Measurements from ENCODE around the gene DLX1. TPM values are rescaled to one million over a fixed set of nuclear protein-coding genes. Genes with fewer than 3 reads are reported as not detected.

Gene DLX1
- total RNA-seq, 1 experiment from 2014 or later = 3.5 TPM

DNA sequence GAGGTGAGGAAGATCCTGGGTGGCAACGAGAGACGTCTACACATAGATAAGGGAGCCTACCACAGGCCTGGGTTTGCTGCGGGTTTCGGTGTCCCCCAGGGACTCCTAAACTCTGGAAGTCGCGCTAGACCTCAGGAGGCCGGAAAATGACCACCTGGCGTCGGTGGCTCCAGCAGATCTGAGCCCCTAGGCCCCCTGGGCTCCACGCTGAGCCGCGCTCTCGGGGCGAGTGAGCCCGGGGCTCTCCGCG lies 987 bp upstream of the DLX1 start:
- no TSS peak for BruUV-seq (replicated peaks)
- Histone ChIP-seq H3K4me1 (ENCODE audit: control insufficient read depth, insufficient read depth, low read length) (peaks cover 3% of the 10 kb centered on the region), H3K4me3 (ENCODE audit: low read depth in 2 of 2, low read length in 2 of 2) (peak overlapping the region; percentile 67 to 73), H3K36me3 (ENCODE audit: control insufficient read depth, insufficient read depth, low read length) (no peaks in the 10 kb centered on the region), H3K9me3 (ENCODE audit: control insufficient read depth, insufficient read depth, low read depth, low read length) (no peaks in the 10 kb centered on the region), H3K27me3 (ENCODE audit: control insufficient read depth, insufficient read depth, low read length) (no peaks in the 10 kb centered on the region), H3K27ac (ENCODE audit: low read length) (peak overlapping the region; percentile 77)
- CTCF ChIA-PET = no interaction called here
- DNase-seq (ENCODE audit: low read depth, low spot score) (no peak), ATAC-seq (no peak)
- TF ChIP-seq, protein P1, sequence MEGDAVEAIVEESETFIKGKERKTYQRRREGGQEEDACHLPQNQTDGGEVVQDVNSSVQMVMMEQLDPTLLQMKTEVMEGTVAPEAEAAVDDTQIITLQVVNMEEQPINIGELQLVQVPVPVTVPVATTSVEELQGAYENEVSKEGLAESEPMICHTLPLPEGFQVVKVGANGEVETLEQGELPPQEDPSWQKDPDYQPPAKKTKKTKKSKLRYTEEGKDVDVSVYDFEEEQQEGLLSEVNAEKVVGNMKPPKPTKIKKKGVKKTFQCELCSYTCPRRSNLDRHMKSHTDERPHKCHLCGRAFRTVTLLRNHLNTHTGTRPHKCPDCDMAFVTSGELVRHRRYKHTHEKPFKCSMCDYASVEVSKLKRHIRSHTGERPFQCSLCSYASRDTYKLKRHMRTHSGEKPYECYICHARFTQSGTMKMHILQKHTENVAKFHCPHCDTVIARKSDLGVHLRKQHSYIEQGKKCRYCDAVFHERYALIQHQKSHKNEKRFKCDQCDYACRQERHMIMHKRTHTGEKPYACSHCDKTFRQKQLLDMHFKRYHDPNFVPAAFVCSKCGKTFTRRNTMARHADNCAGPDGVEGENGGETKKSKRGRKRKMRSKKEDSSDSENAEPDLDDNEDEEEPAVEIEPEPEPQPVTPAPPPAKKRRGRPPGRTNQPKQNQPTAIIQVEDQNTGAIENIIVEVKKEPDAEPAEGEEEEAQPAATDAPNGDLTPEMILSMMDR (IDR thresholded peaks at IDR 0.05) = no peak
- TF ChIP-seq, protein P2, sequence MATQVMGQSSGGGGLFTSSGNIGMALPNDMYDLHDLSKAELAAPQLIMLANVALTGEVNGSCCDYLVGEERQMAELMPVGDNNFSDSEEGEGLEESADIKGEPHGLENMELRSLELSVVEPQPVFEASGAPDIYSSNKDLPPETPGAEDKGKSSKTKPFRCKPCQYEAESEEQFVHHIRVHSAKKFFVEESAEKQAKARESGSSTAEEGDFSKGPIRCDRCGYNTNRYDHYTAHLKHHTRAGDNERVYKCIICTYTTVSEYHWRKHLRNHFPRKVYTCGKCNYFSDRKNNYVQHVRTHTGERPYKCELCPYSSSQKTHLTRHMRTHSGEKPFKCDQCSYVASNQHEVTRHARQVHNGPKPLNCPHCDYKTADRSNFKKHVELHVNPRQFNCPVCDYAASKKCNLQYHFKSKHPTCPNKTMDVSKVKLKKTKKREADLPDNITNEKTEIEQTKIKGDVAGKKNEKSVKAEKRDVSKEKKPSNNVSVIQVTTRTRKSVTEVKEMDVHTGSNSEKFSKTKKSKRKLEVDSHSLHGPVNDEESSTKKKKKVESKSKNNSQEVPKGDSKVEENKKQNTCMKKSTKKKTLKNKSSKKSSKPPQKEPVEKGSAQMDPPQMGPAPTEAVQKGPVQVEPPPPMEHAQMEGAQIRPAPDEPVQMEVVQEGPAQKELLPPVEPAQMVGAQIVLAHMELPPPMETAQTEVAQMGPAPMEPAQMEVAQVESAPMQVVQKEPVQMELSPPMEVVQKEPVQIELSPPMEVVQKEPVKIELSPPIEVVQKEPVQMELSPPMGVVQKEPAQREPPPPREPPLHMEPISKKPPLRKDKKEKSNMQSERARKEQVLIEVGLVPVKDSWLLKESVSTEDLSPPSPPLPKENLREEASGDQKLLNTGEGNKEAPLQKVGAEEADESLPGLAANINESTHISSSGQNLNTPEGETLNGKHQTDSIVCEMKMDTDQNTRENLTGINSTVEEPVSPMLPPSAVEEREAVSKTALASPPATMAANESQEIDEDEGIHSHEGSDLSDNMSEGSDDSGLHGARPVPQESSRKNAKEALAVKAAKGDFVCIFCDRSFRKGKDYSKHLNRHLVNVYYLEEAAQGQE (IDR thresholded peaks at IDR 0.05; ENCODE audit: insufficient read depth in 1 of 2, low read depth in 2 of 2, low read length in 1 of 2) = no peak
- TF ChIP-seq POLR2AphosphoS5 (IDR thresholded peaks at IDR 0.05; ENCODE audit: low read depth, low read length) (no peak), SIN3A (IDR thresholded peaks at IDR 0.05; ENCODE audit: borderline replicate concordance, insufficient read depth, low read depth, low read length) (no peak)
- POLR2A ChIA-PET = interaction anchor here (1.3 kb wide), 1 partner anchor 162 kb away, joined by 3 read pairs; the partner anchor contains the start of gene HAT1
- intact Hi-C loops (cut with micrococcal nuclease; ENCODE audit: unreplicated experiment) (no loop called here), in situ Hi-C loops (cut with HindIII; ENCODE audit: low pct_unique_long_range_greater_than_20kb, low sequenced_read_pairs) (no loop called here)

DNA sequence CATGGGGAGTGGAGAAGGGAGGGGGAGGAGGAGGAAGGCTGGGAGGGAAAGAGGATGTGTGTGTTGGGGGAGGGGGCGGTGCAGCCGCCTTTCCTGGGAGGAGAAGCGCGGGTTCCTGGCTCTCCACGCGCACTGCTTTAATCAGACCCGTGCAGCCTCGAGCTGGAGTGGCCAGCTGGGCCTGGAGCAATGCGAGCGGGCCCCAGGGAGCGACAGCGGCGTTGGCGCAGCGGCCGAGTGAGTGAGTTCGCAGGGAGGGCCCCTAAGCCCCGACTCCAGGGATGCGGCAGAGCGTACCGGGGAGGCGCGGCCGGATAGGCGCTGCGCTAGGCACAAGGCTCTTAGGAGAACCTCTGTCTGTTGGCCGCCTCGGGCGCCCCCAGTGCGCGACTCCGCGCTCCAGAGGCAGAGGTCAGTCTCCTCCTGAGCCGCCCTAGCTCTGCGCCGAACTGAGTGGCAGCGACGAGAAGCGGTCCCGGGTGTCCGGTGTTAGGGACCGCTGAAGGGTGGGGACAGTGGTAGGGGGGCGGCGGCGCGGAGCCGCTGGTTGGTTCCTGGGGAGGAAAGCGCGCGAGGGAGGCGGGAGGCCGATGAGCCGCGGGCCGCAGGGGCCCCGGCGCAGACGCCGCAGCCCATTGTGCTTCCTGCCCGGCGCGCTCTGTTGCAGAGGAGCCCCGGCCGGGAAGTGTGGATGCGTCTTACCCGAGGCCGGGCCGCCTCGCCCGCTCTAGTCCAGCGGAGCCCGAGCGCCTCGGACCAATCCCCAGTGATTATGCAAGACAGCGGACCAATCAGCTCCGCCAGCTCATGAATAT lies 455 bp upstream of the DLX1 start:
- in situ Hi-C loops (cut with HindIII; ENCODE audit: low pct_unique_long_range_greater_than_20kb, low sequenced_read_pairs) = no loop called here
- H3K4me3 ChIP-seq (ENCODE audit: low read depth in 2 of 2, low read length in 2 of 2) = peak overlapping the region; percentile 67 to 73
- no peaks in the 10 kb centered on the region for H3K27me3 ChIP-seq (ENCODE audit: control insufficient read depth, insufficient read depth, low read length)
- H3K9me3 ChIP-seq (ENCODE audit: control insufficient read depth, insufficient read depth, low read depth, low read length) = no peaks in the 10 kb centered on the region
- peak overlapping the region; percentile 77 for H3K27ac ChIP-seq (ENCODE audit: low read length)
- CTCF ChIA-PET = no interaction called here
- DNase-seq (ENCODE audit: low read depth, low spot score) (no peak), ATAC-seq (peak; percentile 96)
- POLR2A ChIA-PET = interaction anchor here (0.6 to 1.3 kb wide), 2 partner anchors 162 to 417 kb away, joined by 3 read pairs; partner anchors contain the start of gene HAT1
- intact Hi-C loops (cut with micrococcal nuclease; ENCODE audit: unreplicated experiment) = no loop called here
- H3K36me3 ChIP-seq (ENCODE audit: control insufficient read depth, insufficient read depth, low read length) = no peaks in the 10 kb centered on the region
- 0 out of 2 replicates have a peak, but pooled peaks have one; percentile 33 for TF ChIP-seq SIN3A (IDR thresholded peaks at IDR 0.05; ENCODE audit: borderline replicate concordance, insufficient read depth, low read depth, low read length)
- TF ChIP-seq, protein P2 (IDR thresholded peaks at IDR 0.05; ENCODE audit: insufficient read depth in 1 of 2, low read depth in 2 of 2, low read length in 1 of 2) = no peak
- TF ChIP-seq, protein P1 (IDR thresholded peaks at IDR 0.05) = no peak; the same call in 1 of the 2 replicates
- TF ChIP-seq POLR2AphosphoS5 (IDR thresholded peaks at IDR 0.05; ENCODE audit: low read depth, low read length) = peak; percentile 75
- peaks cover 3% of the 10 kb centered on the region for H3K4me1 ChIP-seq (ENCODE audit: control insufficient read depth, insufficient read depth, low read length)
- no TSS peak for BruUV-seq (replicated peaks)

Data from Panc1 (cell line).